ENCODE data around the gene SLC1A5.
"Not testable (repeated sequence)": the region's sequence is repeated elsewhere in the genome, so short reads cannot be mapped to it uniquely, and the experiment has no call there.

The SLC1A5 gene

DNA sequence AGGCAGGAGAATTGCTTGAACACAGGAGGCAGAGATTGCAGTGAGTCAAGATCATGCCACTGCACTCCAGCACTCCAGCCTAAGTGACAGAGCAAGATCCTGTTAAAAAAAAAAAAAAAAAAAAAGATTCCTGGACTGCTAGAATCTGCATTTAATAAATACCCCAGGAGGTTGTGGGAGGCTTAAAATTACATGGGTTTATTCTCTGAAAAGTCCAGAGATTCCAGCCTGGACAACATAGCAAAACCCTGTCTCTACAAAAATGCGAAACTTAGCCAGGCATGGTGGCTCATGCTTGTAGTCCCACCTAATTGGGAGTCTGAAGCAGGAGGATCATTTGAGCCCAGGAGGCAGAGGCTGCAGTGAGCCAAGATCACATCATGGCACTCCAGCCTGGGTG is 9.5 kb upstream of the SLC1A5 start:
- DNase-seq = no peak

- no peak for DNase-seq
These were observed 3.5 kb upstream of the SLC1A5 start for GRCh38 chr19:46791944-46792343.

DNA sequence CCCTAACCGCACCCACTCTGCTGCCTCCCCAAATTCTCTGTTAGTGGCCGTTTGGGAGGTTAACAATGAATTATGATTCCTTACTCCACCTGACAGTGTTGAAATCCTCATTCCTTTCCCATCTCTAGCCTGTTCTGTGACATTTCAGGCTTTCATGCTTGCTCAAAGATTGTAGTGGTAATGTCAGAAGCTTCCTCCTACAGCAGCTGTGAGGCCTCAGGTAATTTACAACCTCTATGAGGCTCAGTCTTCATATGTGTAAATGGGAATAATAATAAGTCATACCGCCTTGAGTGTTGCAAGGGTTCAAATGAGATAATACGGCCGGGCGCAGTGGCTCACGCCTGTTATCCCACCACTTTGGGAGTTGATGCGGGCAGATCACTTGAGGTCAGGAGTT is 977 bp upstream of the SLC1A5 start:
- no peak for DNase-seq

GRCh38 chr19:46788968-46789338 is 559 bp upstream of the SLC1A5 start:
- DNase-seq = no peak

- DNase-seq = peak; percentile 30
These were observed 798 bp downstream of the SLC1A5 start for GRCh38 chr19:46787331-46788261.

- DNase-seq = no peak
These were observed 1.4 kb downstream of the SLC1A5 start for GRCh38 chr19:46787040-46787330.

GRCh38 chr19:46786236-46787039 is 2.0 kb downstream of the SLC1A5 start:
- DNase-seq = peak; percentile 19

DNA sequence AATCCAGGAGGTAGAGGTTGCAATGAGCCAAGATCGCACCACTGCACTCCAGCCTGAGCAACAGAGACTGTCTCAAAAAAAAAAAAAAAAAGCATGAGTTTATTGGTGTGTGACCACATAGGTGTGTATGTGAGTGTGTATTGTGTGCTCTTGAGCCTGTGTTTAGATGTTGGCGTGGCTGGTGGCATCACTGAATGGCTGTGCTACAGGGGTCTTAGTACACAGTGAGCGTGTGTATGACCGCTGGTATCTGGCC is 2.5 kb downstream of the SLC1A5 start:
- peak; percentile 60 for DNase-seq

DNA sequence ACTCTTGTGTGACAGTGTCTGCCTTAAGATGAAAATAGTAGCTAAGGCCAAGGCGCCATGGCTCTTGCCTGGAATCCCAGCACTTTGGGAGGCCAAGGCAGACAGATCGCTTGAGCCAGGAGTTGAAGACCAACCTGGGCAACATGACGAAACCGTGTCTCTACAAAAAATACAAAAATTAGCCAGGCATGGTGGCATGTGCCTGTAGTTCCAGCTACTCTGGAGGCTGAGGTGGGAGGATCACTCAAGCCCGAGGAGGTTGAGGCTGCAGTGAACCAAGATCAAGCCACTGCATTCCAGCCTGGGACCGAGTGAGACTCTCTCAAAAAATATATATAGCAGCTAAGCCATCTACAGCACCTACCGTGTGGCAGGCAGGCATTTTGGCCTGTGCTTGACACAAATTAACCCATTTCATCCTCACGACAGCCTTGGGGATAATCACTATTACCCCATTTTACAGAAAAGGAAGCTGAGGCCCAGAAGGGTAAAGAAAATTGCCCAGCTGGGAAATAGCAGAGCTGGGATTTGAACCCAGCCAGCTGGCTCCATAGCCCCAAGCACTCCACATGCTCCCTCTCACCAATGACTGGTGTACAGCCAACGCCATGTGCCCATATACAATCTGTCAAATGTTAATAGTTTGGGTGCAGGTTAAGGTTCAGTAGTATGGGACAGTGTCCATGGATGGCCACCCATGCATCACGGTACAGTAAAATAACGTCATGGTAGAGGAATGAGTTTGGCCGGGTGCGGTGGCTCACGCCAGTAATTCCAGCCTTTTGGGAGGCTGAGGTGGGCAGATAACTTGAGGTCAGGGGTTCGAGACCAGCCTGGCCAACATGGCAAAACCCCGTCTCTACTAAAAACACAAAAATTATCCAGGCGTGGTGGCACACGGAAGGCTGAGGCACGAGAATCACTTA is 3.1 kb downstream of the SLC1A5 start:
- peak; percentile 62 for DNase-seq

GRCh38 chr19:46784262-46785053 is 3.9 kb downstream of the SLC1A5 start:
- DNase-seq = peak; percentile 82

DNA sequence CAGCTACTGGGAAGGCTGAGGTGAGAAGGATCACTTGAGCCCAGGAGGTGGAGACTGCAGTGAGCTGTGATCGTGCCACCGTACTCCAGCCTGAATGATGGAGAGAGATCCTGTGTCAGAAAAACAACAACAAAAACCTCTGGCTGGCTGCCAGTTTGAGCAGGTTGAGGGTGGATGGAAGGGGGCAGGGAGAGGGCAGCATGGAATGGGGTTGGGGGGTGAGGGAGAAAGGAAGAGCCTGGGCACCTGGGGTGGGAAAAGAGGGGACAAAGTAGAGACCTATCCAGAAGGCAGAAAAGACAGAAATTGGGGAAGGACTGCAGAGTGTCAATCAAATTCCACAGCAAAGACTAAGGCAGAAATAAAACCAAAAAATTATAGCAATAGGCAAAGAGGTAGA is 4.7 kb downstream of the SLC1A5 start:
- DNase-seq = no peak

GRCh38 chr19:46782355-46783019 is 5.9 kb downstream of the SLC1A5 start:
- no peak for DNase-seq

DNA sequence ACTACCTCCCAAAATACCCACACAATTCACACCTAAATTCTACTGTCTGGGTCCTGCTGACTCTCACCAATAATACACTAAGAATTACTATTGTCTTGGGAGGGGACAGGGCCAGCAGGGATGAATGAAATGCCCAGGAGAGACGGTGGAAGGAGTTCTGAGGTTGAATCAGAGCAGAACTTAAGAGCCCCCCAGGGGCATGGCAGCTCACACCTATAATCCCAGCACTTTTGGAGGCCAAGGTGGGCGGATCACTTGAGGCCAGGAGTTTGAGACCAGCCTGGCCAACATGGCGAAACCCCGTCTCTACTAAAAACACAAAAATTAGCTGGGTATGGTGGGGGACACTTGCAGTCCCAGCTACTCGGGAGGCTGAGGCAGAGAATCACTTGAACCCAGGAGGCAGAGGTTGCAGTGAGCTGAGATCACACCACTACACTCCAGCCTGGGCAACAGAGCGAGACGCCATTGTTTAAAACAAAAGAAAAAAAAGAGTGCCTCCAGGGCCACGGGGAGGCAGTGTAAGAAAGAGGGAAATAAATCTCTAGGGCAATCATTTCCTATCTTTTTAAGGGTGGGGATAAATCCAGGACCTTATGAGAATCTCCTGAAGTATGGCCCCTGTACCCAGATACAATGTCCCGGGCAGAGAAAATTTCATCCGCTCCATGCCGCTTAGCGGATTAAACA is 10.3 kb downstream of the SLC1A5 start:
- DNase-seq = not testable (repeated sequence)

DNA sequence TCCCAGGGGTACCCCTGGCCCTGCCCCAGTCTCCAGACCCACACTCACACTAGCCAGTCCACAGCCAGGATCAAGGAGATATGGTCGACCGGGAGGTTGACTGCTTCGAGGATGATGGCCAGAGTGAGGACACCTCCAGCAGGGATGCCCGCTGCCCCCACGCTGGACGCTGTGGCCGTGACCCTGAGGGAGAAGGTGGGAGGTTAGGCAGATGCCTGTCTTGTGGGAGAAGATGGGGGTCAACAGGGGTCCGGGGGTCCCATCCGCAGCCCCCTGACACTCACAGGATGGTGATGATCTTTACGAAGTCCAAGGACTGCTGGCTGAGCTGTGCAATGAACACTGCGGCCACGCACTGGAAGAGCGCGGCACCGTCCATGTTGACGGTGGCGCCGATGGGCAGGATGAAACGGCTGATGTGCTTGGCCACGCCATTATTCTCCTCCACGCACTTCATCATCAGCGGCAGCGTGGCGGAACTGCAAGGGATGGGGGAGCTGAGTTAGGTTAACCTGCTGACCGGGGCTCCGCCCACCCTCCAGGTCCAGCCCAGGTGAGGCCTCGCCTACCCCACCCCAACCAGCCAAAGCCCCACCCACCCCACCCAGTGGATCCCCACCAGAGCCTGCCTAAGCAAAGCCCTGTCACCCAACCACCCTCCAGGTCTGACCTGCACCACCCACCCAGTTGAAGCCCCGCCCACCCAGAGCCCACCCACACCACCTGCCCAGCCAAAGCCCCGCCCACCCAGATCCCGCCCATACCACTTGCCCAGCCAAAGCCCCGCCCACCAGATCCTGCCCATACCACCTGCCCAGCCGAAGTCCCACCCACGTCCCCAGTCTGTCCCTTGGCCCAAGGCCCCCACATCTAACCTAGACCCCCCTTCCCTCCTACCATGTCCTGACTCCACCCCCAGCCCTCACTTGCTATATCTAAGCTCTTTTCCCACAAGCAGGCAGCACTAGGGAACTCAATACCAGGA is 11.2 kb downstream of the SLC1A5 start:
- no peak for DNase-seq

- DNase-seq = no peak
These were observed 12.6 kb downstream of the SLC1A5 start for GRCh38 chr19:46775642-46776258.

- DNase-seq = no peak
These were observed 15.4 kb downstream of the SLC1A5 start for GRCh38 chr19:46773018-46773399.

DNA sequence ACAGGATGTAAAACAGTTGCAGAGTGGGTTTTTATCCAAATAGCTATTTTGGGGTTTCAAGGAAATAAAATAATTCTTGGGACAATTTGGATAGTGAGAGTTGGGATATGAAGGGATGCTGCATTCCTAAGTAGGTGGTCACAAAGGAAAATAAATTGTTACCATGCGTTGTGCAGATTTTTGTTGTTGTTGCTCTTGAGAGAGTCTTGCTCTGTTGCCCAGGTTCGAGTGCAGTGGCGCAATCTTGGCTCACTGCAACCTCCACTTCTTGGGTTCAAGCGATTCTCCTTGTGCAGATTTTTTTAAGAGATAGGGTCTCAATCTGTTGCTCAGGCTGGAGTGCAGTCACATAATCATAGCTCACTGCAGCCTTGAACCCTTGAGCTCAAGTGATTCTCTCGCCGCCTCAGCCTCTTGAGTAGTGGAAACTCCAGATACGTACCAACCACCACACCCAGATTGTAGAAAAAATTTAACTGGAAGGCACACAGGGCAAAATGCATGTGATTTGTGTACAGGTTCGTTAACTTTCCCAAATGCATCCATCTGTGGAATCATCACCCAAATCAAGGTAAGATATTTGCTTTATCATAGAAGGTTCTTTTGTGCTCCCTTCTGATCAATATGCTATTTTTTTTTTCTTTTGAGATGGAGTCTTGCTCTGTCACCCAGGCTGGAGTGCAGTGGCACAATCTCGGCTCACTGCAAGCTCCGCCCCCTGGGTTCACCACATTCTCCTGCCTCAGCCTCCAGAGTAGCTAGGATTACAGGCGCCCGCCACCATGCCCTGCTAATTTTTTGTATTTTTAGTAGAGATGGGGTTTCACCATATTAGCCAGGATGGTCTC is 16.0 kb downstream of the SLC1A5 start:
- no peak for DNase-seq

- not testable (repeated sequence) for DNase-seq
These were observed 19.6 kb downstream of the SLC1A5 start for GRCh38 chr19:46768746-46769145.
